Measurements from ENCODE around the gene ZAR1L.

The ZAR1L gene

DNA sequence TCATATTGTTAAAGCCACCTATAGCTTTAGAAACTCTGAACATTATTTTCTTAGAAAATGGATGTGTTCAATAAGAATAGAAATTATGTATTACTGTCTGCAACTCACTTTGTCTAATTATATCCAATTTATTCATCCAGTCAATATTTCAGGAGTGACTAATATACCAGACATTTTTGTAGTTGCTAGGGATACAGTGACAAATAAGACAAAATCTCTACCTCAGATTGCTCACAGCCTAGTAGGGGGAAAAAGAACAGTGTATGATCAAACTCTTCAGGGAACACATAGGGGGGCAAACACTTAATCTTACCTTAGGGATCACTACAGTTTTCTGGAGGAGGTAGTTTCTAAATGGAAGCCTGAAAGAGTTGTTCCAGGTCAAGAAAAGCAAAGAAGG is 8.7 kb upstream of the ZAR1L start:
- TF ChIP-seq, protein P1, sequence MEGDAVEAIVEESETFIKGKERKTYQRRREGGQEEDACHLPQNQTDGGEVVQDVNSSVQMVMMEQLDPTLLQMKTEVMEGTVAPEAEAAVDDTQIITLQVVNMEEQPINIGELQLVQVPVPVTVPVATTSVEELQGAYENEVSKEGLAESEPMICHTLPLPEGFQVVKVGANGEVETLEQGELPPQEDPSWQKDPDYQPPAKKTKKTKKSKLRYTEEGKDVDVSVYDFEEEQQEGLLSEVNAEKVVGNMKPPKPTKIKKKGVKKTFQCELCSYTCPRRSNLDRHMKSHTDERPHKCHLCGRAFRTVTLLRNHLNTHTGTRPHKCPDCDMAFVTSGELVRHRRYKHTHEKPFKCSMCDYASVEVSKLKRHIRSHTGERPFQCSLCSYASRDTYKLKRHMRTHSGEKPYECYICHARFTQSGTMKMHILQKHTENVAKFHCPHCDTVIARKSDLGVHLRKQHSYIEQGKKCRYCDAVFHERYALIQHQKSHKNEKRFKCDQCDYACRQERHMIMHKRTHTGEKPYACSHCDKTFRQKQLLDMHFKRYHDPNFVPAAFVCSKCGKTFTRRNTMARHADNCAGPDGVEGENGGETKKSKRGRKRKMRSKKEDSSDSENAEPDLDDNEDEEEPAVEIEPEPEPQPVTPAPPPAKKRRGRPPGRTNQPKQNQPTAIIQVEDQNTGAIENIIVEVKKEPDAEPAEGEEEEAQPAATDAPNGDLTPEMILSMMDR (IDR thresholded peaks at IDR 0.05): no peak

DNA sequence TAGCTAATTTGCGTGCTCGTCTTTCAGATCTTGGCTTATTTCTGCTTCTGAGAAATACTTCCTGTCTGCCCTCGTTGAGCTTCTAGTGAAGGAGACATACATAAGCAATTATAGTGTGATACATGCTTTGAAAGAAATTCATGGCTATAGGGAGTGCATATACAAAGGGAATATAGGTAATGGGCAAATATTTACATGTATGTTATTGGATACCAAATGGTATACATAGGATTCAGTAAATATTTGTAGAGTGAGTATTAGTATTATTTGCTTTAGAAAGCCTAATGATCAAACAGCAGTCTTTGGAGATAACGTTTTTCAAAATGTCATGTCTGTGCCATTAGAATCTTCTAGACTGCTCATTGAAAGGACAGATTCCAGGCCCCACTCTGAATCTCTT is 5.4 kb upstream of the ZAR1L start:
- TF ChIP-seq, protein P1 (IDR thresholded peaks at IDR 0.05): no peak

DNA sequence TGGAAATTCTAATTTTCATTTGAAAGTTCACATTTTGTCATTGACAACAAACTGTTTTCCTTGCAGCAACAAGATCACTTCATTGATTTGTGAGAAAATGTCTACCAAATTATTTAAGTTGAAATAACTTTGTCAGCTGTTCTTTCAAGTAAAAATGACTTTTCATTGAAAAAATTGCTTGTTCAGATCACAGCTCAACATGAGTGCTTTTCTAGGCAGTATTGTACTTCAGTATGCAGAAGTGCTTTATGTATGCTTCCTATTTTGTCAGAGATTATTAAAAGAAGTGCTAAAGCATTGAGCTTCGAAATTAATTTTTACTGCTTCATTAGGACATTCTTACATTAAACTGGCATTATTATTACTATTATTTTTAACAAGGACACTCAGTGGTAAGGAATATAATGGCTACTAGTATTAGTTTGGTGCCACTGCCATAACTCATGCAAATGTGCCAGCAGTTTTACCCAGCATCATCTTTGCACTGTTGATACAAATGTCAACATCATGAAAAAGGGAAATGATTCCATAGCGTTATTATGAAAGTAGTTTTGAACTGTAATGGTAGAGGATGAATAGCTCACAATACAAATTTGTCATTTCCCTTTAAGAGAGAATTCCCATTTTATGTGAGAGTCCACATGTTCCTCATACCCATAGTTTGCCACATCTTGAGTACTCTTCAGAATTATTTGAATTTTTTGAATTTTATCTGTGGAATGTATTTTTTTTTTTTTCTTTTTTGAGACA is 2.7 kb upstream of the ZAR1L start:
- TF ChIP-seq, protein P1 (IDR thresholded peaks at IDR 0.05): no peak

DNA sequence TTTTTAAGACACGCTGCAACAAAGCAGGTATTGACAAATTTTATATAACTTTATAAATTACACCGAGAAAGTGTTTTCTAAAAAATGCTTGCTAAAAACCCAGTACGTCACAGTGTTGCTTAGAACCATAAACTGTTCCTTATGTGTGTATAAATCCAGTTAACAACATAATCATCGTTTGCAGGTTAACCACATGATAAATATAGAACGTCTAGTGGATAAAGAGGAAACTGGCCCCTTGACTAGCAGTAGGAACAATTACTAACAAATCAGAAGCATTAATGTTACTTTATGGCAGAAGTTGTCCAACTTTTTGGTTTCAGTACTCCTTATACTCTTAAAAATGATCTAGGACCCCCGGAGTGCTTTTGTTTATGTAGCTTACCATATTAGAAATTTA is 1.3 kb upstream of the ZAR1L start:
- TF ChIP-seq, protein P1 (IDR thresholded peaks at IDR 0.05): no peak

DNA sequence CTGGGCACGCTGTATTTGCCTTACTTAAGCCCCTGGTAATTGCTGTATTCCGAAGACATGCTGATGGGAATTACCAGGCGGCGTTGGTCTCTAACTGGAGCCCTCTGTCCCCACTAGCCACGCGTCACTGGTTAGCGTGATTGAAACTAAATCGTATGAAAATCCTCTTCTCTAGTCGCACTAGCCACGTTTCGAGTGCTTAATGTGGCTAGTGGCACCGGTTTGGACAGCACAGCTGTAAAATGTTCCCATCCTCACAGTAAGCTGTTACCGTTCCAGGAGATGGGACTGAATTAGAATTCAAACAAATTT is 821 bp upstream of the ZAR1L start:
- TF ChIP-seq, protein P1 (IDR thresholded peaks at IDR 0.05): no peak

DNA sequence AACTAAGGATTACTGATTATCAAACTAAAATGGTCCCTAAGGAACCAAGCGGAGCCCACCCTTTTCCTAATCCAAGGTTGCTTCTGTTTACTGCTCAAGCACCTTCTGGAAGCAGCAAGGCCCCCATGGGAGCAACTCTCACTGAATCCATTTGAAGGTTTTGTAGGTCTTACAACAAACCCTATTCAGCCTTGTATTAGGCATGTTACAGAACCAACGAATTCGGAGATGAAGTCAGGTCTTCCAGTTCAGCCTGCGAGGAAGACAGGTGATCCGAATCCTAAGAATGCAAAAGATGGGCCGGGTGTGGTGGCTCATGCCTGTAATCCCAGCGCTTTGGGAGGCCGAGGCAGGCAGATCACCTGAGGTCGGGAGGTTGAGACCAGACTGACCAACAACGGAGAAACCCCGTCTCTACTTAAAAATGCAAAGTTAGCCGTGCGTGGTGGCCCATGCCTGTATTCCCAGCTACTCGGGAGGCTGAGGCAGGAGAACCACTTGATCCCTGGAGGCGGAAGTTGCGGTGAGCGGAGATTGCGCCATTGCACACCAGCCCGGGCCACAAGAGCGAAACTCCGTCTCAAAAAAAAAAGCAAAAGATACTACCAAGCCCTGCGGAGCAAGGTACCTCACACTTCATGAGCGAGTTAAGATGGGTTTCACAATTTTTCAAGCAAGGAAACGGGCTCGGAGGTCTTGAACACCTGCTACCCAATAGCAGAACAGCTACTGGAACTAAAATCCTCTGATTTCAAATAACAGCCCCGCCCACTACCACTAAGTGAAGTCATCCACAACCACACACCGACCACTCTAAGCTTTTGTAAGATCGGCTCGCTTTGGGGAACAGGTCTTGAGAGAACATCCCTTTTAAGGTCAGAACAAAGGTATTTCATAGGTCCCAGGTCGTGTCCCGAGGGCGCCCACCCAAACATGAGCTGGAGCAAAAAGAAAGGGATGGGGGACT is 609 bp downstream of the ZAR1L start:
- TF ChIP-seq, protein P1 (IDR thresholded peaks at IDR 0.05): no peak

DNA sequence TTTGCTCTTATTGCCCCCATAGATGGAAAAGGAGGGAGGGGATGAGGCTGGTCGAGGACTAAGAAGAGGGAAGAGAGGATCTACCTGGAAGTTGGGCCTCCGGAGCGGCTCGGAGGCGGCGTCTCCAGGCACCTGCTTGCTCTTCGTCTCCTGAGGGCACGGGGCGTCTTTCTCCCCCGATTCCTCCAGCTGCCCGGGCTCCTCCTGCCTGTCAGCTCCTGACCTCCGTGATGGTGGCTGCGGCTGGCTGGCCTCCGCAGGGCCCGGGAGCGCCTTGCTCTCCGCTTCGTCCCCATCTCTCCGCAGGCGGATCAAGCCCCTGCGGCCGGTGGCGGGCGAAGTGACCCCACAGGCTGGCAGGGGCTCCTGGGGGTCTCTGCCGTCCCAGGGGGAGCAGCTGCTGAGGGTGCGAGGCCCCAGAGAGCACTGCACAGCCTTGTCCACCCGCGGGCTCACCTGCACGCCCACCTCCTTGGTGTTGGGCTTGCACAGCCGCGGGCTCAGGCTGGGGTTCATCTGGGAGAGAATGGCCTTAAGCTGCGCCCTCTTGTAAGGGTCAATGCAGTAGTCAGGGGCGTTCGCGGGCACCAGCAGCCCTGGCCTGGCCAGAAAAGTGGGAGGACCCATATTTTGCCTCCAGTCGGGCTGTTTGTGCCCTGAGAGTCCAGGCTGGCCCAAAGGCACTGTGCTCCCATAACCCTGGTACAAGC is 3.8 kb downstream of the ZAR1L start:
- TF ChIP-seq, protein P1 (IDR thresholded peaks at IDR 0.05): no peak
